Activated CD8-positive, alpha-beta T cell treated with anti-CD3 and anti-CD28 coated beads for 36 hours (primary cell): Measurements from ENCODE around the gene ELL2. TPM values are rescaled to one million over a fixed set of nuclear protein-coding genes. Genes with fewer than 3 reads are reported as not detected.
A peak's percentile ranks its signal among the peaks of the same experiment; 100 is the strongest.
"Not testable (repeated sequence)": the region's sequence is repeated elsewhere in the genome, so short reads cannot be mapped to it uniquely, and the experiment has no call there.

Source experiments
- ATAC-seq: fragments of 200-7000 bp; cut with Tn5 transposase; one replicate; pipeline ENCODE4 v1.10.0; 2021; ENCODE audit warnings: mild to moderate bottlenecking, moderate library complexity
- CTCF ChIA-PET: fragments of 350-600 bp; sonication (Branson Sonifier 250); formaldehyde crosslinking; loops from one replicate; lab custom pipeline; 2021; ENCODE audit warnings: antibody characterized with exemption; lab: Charles Lee
- POLR2A ChIA-PET: fragments of 350-600 bp; sonication (Branson Sonifier 250); formaldehyde crosslinking; loops from one replicate; lab custom pipeline; 2021; ENCODE audit warnings: antibody characterized with exemption; lab: Charles Lee
- DNase-seq: peaks from one replicate; pipeline ENCODE4 v3.0.0-alpha.2; 2020
- H3K27ac Mint-ChIP-seq: one replicate; pipeline ENCODE4 v1.8.0; 2021; ENCODE audit warnings: mild to moderate bottlenecking, mixed read lengths
- H3K27me3 Mint-ChIP-seq: one replicate; pipeline ENCODE4 v1.8.0; 2021; ENCODE audit warnings: mixed read lengths
- H3K36me3 Mint-ChIP-seq: one replicate; pipeline ENCODE4 v1.8.0; 2021; ENCODE audit warnings: low read depth, mixed read lengths
- H3K4me1 Mint-ChIP-seq: one replicate; pipeline ENCODE4 v1.8.0; 2021; ENCODE audit warnings: low read depth, mixed read lengths
- H3K4me3 Mint-ChIP-seq: one replicate; pipeline ENCODE4 v1.8.0; 2021; ENCODE audit warnings: mild to moderate bottlenecking, moderate library complexity, mixed read lengths
- H3K9me3 Mint-ChIP-seq: one replicate; pipeline ENCODE4 v1.8.0; 2021; ENCODE audit warnings: mixed read lengths
- CTCF ChIP-seq: fragments of 200-600 bp; IDR thresholded peaks from one replicate; pipeline ENCODE4 v1.8.0; 2022; ENCODE audit warnings: antibody characterized with exemption, mild to moderate bottlenecking
- intact Hi-C: fragments of 100-400 bp; cut with micrococcal nuclease; formaldehyde crosslinking; loops from one replicate; pipeline ENCODE4 v1.10.0; 2022
- total RNA-seq, 2 experiments: library from RNA; stranded (reverse); gene quantifications; one replicate each; pipeline ENCODE4 v1.2.3, GENCODE V29; 2021

ELL2 gene
- total RNA-seq, 2 experiments from 2014 or later, result 39.7 to 46.3 TPM

GRCh38 chr5:95927927-95928723 lies 33.5 kb downstream of the ELL2 start:
- ChIA-PET CTCF (interaction anchor here (1.0 kb wide), 2 partner anchors 33 to 408 kb away, joined by 3 read pairs; partner anchors contain the start of gene ELL2), POLR2A (interaction anchor here (1.2 to 1.5 kb wide), 3 partner anchors 9 to 151 kb away, joined by 3 to 4 read pairs (median 3); no protein-coding TSS in a partner anchor)
- no peak overlapping the region for H3K4me3 Mint-ChIP-seq
- no peaks in the 10 kb centered on the region for H3K9me3 Mint-ChIP-seq
- no peak for DNase-seq
- intact Hi-C loops, result loop anchor here (5.0 kb wide), 1 partner anchor 56 kb away; no protein-coding TSS in a partner anchor
- peaks cover 9% of the 10 kb centered on the region for H3K36me3 Mint-ChIP-seq
- no peak for TF ChIP-seq CTCF
- no peaks in the 10 kb centered on the region for H3K27me3 Mint-ChIP-seq
- ATAC-seq, result peak; percentile 80
- H3K27ac Mint-ChIP-seq, result peak overlapping the region; percentile 65
- H3K4me1 Mint-ChIP-seq, result peaks cover 20% of the 10 kb centered on the region

- H3K27ac Mint-ChIP-seq, DNase-seq, H3K27me3 Mint-ChIP-seq, H3K4me3 Mint-ChIP-seq, ATAC-seq, H3K36me3 Mint-ChIP-seq, H3K9me3 Mint-ChIP-seq: not testable (repeated sequence)
- peaks cover 18% of the 10 kb centered on the region for H3K4me1 Mint-ChIP-seq
- POLR2A ChIA-PET, result interaction anchor here (1.4 to 1.5 kb wide), 2 partner anchors 10 to 152 kb away, joined by 3 to 4 read pairs; no protein-coding TSS in a partner anchor
- intact Hi-C loops, result loop anchor here (5.0 kb wide), 1 partner anchor 55 kb away; no protein-coding TSS in a partner anchor
- CTCF ChIA-PET, result interaction anchor here (1.0 kb wide), 2 partner anchors 34 to 409 kb away, joined by 3 read pairs; partner anchors contain the start of gene ELL2
Observed at GRCh38 chr5:95927300-95927699, 34.4 kb downstream of the ELL2 start.

GRCh38 chr5:95925939-95926338 lies 35.7 kb downstream of the ELL2 start:
- ATAC-seq, result peak; percentile 16

GRCh38 chr5:95925378-95925744 lies 36.3 kb downstream of the ELL2 start:
- ATAC-seq, result no peak
- ChIA-PET POLR2A (no interaction called here), CTCF (interaction anchor here (1.6 kb wide), 1 partner anchor 11 kb away, joined by 4 read pairs; no protein-coding TSS in a partner anchor)
- no peak overlapping the region for H3K4me3 Mint-ChIP-seq
- TF ChIP-seq CTCF, result no peak
- no peaks in the 10 kb centered on the region for H3K27me3 Mint-ChIP-seq
- H3K4me1 Mint-ChIP-seq, result peaks cover 18% of the 10 kb centered on the region
- no peak overlapping the region for H3K27ac Mint-ChIP-seq
- peaks cover 8% of the 10 kb centered on the region for H3K36me3 Mint-ChIP-seq
- no peak for DNase-seq
- intact Hi-C loops, result loop anchor here (5.0 kb wide), 1 partner anchor 53 kb away; no protein-coding TSS in a partner anchor
- no peaks in the 10 kb centered on the region for H3K9me3 Mint-ChIP-seq

More at GRCh38 chr5:95925939-95926338, 35.7 kb downstream of the ELL2 start:
- intact Hi-C loops, result loop anchor here (5.0 kb wide), 1 partner anchor 54 kb away; no protein-coding TSS in a partner anchor
- peaks cover 18% of the 10 kb centered on the region for H3K4me1 Mint-ChIP-seq
- H3K27ac Mint-ChIP-seq, result no peak overlapping the region
- H3K36me3 Mint-ChIP-seq, result peaks cover 8% of the 10 kb centered on the region
- ChIA-PET POLR2A (no interaction called here), CTCF (interaction anchor here (1.6 kb wide), 1 partner anchor 11 kb away, joined by 4 read pairs; no protein-coding TSS in a partner anchor)
- no peaks in the 10 kb centered on the region for H3K27me3 Mint-ChIP-seq
- H3K9me3 Mint-ChIP-seq, result no peaks in the 10 kb centered on the region
- no peak for DNase-seq
- no peak overlapping the region for H3K4me3 Mint-ChIP-seq
- no peak for TF ChIP-seq CTCF

- H3K9me3 Mint-ChIP-seq, result no peaks in the 10 kb centered on the region
- no peak overlapping the region for H3K4me3 Mint-ChIP-seq
- H3K4me1 Mint-ChIP-seq, result peaks cover 18% of the 10 kb centered on the region
- ChIA-PET POLR2A (no interaction called here), CTCF (interaction anchor here (1.6 kb wide), 1 partner anchor 12 kb away, joined by 4 read pairs; no protein-coding TSS in a partner anchor)
- no peak overlapping the region for H3K27ac Mint-ChIP-seq
- no peak for ATAC-seq
- intact Hi-C loops, result loop anchor here (5.0 kb wide), 1 partner anchor 53 kb away; no protein-coding TSS in a partner anchor
- H3K36me3 Mint-ChIP-seq, result peaks cover 8% of the 10 kb centered on the region
- TF ChIP-seq CTCF, result no peak
- no peaks in the 10 kb centered on the region for H3K27me3 Mint-ChIP-seq
- DNase-seq, result no peak
Observed at GRCh38 chr5:95924720-95925377, 36.8 kb downstream of the ELL2 start.
